ENCODE data around the gene PTPRK.

GRCh38 chr6:128238225-128238624 is 282.2 kb downstream of the PTPRK start:
- TF ChIP-seq CTCF (conservative IDR thresholded peaks at IDR 0.05) (no peak), ZFX (IDR thresholded peaks at IDR 0.05) (no peak)
